Measurements from ENCODE around the gene SMPD1.

SMPD1 gene

DNA sequence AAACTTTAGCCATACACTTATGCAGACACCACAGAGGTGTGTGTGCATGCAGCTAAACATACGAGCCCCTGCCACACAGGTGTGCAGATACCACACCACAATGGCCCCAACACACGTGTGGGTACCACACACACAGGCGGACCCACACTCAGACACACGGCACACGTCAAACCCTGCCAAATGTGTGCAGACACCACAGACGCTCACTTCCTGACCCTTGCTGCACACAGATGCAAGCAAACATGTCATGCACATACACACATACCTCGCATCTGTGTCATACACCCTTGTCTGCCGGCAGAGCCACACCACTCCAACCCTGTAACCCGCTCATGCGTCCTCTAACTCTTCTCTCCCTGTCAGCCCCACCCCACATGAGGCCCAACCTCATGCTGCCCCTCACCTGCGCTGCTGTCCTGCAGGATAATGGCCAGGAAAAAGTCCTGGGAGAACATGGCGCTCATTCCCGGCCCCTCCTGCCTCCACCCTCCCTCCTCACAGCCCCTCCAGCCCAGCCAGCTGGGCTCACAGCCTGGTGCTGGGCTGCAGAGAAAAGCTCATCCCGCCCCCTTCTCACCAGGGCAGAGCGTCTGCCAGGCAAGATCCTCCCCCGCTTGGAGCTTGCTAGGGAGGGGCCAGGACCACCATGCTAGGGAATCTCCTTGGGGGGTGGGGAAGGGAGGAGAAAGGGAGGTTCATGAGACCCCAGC, 14.2 kb downstream of the SMPD1 start:
- peak overlapping the region in 1 of 3 experiments; percentile 47 for H3K27ac Mint-ChIP-seq
- H3K4me1 Mint-ChIP-seq: peaks cover 11% of the 10 kb centered on the region
- H3K27me3 Mint-ChIP-seq (ENCODE audit: low read depth): no peaks in the 10 kb centered on the region
- H3K9me3 Mint-ChIP-seq: no peaks in the 10 kb centered on the region
- TF ChIP-seq, protein P1, sequence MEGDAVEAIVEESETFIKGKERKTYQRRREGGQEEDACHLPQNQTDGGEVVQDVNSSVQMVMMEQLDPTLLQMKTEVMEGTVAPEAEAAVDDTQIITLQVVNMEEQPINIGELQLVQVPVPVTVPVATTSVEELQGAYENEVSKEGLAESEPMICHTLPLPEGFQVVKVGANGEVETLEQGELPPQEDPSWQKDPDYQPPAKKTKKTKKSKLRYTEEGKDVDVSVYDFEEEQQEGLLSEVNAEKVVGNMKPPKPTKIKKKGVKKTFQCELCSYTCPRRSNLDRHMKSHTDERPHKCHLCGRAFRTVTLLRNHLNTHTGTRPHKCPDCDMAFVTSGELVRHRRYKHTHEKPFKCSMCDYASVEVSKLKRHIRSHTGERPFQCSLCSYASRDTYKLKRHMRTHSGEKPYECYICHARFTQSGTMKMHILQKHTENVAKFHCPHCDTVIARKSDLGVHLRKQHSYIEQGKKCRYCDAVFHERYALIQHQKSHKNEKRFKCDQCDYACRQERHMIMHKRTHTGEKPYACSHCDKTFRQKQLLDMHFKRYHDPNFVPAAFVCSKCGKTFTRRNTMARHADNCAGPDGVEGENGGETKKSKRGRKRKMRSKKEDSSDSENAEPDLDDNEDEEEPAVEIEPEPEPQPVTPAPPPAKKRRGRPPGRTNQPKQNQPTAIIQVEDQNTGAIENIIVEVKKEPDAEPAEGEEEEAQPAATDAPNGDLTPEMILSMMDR (IDR thresholded peaks at IDR 0.05; ENCODE audit: unreplicated experiment in 3 of 3): no peak
- H3K36me3 Mint-ChIP-seq (ENCODE audit: low read depth): peaks cover 22% of the 10 kb centered on the region
- H3K4me3 Mint-ChIP-seq: peak overlapping the region in 2 of 3 experiments; percentile 6 to 14

GRCh38 chr11:6405052-6405667, 14.9 kb downstream of the SMPD1 start:
- H3K27me3 Mint-ChIP-seq (ENCODE audit: low read depth): no peaks in the 10 kb centered on the region

GRCh38 chr11:6405846-6406245, 15.6 kb downstream of the SMPD1 start:
- no peak overlapping the region for H3K27ac Mint-ChIP-seq
- TF ChIP-seq, protein P1 (IDR thresholded peaks at IDR 0.05; ENCODE audit: unreplicated experiment in 3 of 3): no peak
- H3K9me3 Mint-ChIP-seq: no peaks in the 10 kb centered on the region

More at GRCh38 chr11:6405052-6405667, 14.9 kb downstream of the SMPD1 start:
- Mint-ChIP-seq H3K4me1 (peaks cover 6% of the 10 kb centered on the region), H3K9me3 (no peaks in the 10 kb centered on the region), H3K36me3 (ENCODE audit: low read depth) (peaks cover 20% of the 10 kb centered on the region), H3K4me3 (no peak overlapping the region), H3K27ac (no peak overlapping the region)
- TF ChIP-seq, protein P1 (IDR thresholded peaks at IDR 0.05; ENCODE audit: unreplicated experiment in 3 of 3): no peak

DNA sequence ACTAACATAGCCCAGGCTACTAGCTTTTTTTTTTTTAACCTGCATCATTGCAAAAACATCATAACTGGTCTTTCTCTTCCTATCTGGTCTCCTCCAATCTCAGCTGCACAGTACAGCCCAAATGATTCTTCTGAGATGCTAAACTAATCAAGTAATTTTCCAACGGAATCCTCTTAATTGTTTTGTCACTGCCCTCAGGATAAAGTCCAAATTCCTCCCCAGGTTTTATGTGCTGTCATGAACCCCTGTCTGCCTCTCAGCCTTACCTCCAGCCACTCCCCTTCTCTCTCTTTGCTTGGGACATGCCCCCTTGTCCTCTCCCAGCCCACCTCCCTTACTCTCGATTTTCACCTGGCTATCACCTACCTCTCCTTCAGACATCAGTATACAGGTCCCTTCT, 16.1 kb downstream of the SMPD1 start:
- Mint-ChIP-seq H3K27me3 (ENCODE audit: low read depth) (no peaks in the 10 kb centered on the region), H3K9me3 (no peaks in the 10 kb centered on the region), H3K4me3 (no peak overlapping the region), H3K27ac (no peak overlapping the region), H3K36me3 (ENCODE audit: low read depth) (peaks cover 12% of the 10 kb centered on the region), H3K4me1 (peaks cover 6% of the 10 kb centered on the region)
- TF ChIP-seq, protein P1 (IDR thresholded peaks at IDR 0.05; ENCODE audit: unreplicated experiment in 3 of 3): no peak

More at GRCh38 chr11:6405846-6406245, 15.6 kb downstream of the SMPD1 start:
- Mint-ChIP-seq H3K4me1 (peaks cover 6% of the 10 kb centered on the region), H3K36me3 (ENCODE audit: low read depth) (peaks cover 16% of the 10 kb centered on the region), H3K27me3 (ENCODE audit: low read depth) (no peaks in the 10 kb centered on the region), H3K4me3 (no peak overlapping the region)

DNA sequence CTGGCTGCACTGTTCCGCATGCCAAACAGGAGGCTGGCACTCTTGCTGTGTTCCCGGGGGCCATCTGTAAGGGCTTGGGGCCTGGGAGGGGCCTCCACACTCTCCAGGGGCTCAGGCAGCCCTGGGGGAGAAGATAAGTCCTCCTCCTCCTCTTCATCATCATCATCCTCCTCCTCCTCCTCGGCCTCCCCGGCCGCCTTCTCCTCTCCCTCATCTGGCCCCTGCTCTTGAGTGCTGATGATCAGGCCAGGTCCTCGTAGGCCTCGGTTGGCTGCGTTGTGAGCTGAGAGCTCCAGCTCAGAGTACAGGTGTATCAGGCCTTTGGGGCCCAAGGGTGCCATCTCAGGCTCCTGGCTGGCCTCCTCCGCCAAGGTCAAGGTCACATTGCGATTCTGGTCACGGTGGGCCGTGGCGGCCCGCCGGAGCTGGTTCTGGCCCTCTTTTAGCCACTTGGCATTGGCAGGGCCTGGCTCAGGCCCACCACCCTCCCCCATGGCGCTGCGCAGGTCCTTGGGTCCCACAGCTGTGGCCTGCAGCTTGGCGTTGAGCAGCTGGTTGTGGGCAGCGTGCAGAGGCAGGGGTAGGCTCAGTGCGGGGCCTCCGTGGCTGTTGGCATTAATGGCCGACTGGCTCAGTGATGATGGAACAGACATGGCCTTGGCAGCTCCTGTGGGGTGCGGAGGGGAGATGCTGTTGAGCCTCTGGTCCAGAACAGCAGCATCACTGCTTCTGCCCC, 20.6 kb downstream of the SMPD1 start:
- H3K9me3 Mint-ChIP-seq: no peaks in the 10 kb centered on the region
- peaks cover 4% of the 10 kb centered on the region for H3K4me1 Mint-ChIP-seq
- no peak overlapping the region for H3K4me3 Mint-ChIP-seq
- H3K27me3 Mint-ChIP-seq (ENCODE audit: low read depth): no peaks in the 10 kb centered on the region
- no peak overlapping the region for H3K27ac Mint-ChIP-seq
- peaks cover 12% of the 10 kb centered on the region for H3K36me3 Mint-ChIP-seq (ENCODE audit: low read depth)
- TF ChIP-seq, protein P1 (IDR thresholded peaks at IDR 0.05; ENCODE audit: unreplicated experiment in 3 of 3): no peak
